Measurements from ENCODE around the gene NOA1. TPM values are rescaled to one million over a fixed set of nuclear protein-coding genes. Genes with fewer than 3 reads are reported as not detected.

NOA1 gene
- polyA plus RNA-seq, 1 experiment = 15.9 TPM

DNA sequence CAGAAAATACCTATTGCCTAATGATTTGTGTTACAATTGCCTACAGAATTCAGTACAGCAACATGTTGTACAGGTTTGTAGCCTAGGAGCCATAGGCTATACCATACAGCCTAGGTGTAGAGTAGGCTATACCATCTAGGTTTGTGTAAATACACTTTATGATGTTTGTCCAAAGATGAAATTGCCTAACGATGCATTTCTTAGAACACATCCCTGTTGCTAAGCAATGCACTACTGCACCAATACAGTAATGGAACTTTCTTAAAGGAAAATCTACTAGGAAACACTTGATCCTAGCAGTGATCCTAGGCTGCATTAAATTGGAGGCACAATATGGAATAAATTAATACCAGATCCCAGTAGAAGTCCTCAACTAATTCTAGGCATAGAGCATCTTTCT is 18.3 kb downstream of the NOA1 start:
- no peaks in the 10 kb centered on the region for H3K27me3 ChIP-seq (ENCODE audit: control insufficient read depth, insufficient read depth, low read length)
- 0 out of 2 replicates have a peak, but pooled peaks cover 1% of the 10 kb centered on the region for H3K36me3 ChIP-seq (ENCODE audit: control insufficient read depth, insufficient read depth, low read length)
- CTCF ChIA-PET = interaction anchor here (0.7 kb wide), 1 partner anchor 1181 kb away, joined by 3 read pairs; no protein-coding TSS in a partner anchor
- TF ChIP-seq, protein P1, sequence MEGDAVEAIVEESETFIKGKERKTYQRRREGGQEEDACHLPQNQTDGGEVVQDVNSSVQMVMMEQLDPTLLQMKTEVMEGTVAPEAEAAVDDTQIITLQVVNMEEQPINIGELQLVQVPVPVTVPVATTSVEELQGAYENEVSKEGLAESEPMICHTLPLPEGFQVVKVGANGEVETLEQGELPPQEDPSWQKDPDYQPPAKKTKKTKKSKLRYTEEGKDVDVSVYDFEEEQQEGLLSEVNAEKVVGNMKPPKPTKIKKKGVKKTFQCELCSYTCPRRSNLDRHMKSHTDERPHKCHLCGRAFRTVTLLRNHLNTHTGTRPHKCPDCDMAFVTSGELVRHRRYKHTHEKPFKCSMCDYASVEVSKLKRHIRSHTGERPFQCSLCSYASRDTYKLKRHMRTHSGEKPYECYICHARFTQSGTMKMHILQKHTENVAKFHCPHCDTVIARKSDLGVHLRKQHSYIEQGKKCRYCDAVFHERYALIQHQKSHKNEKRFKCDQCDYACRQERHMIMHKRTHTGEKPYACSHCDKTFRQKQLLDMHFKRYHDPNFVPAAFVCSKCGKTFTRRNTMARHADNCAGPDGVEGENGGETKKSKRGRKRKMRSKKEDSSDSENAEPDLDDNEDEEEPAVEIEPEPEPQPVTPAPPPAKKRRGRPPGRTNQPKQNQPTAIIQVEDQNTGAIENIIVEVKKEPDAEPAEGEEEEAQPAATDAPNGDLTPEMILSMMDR (IDR thresholded peaks at IDR 0.05; ENCODE audit: insufficient read depth, low read depth, low read length) = no peak
- no peak overlapping the region for H3K4me3 ChIP-seq (ENCODE audit: low read depth, low read length)
- no peak for DNase-seq (ENCODE audit: low read depth)
- POLR2A ChIA-PET = no interaction called here

GRCh38 chr4:56958111-56958517 is 19.3 kb downstream of the NOA1 start:
- TF ChIP-seq, protein P1 (IDR thresholded peaks at IDR 0.05; ENCODE audit: insufficient read depth, low read depth, low read length) = no peak
- Histone ChIP-seq H3K36me3 (ENCODE audit: control insufficient read depth, insufficient read depth, low read length) (no peaks in the 10 kb centered on the region), H3K27me3 (ENCODE audit: control insufficient read depth, insufficient read depth, low read length) (no peaks in the 10 kb centered on the region), H3K4me3 (ENCODE audit: low read depth, low read length) (no peak overlapping the region)
- POLR2A ChIA-PET = no interaction called here
- peak; percentile 68 for DNase-seq (ENCODE audit: low read depth)
- CTCF ChIA-PET = interaction anchor here (1.4 kb wide), 1 partner anchor 10 kb away, joined by 3 read pairs; no protein-coding TSS in a partner anchor

DNA sequence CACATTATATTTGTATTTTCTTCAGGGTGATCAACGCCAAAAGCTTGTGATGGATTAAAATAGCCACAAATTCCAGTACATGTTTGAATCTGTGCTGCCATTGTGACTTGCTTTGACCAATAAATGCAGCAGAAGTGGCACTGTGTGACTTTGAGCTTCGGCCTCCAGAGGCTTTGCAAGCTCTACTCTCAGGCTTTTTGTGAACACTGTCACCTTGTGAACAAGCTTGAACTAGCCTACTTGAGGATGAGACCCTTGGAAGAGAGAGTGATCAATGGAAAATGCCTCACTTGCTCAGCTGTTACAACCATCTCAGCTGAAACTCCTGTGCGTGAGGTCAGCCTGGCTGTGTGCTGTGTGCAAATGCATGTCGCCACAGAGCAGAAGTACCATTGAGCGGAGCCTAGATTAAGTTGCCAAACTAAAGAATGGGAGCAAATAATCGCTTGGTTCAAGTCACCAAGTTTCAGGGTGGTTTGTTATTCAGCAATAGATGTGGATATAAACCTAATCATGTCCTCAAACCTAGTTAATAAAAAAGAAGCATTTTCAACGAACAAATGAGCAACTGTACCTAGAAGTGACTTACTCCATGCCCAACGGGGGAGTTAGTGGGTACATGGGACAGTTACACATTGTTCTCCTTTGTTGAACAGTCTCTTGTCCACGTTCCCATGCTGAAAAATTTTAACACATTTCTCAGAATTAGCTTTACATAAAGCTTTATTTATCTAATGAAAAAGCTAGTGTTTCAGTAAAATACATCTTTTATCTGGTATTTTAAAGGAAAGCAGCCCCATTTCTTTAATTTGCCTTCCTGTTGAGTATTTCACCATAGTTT is 23.5 kb downstream of the NOA1 start:
- Histone ChIP-seq H3K36me3 (ENCODE audit: control insufficient read depth, insufficient read depth, low read length) (no peaks in the 10 kb centered on the region), H3K4me3 (ENCODE audit: low read depth, low read length) (no peak overlapping the region), H3K27me3 (ENCODE audit: control insufficient read depth, insufficient read depth, low read length) (no peaks in the 10 kb centered on the region)
- POLR2A ChIA-PET = no interaction called here
- DNase-seq (ENCODE audit: low read depth) = no peak
- CTCF ChIA-PET = interaction anchor here (1.1 to 1.2 kb wide), 2 partner anchors 10 to 13 kb away, joined by 3 read pairs; no protein-coding TSS in a partner anchor
- TF ChIP-seq, protein P1 (IDR thresholded peaks at IDR 0.05; ENCODE audit: insufficient read depth, low read depth, low read length) = no peak

DNA sequence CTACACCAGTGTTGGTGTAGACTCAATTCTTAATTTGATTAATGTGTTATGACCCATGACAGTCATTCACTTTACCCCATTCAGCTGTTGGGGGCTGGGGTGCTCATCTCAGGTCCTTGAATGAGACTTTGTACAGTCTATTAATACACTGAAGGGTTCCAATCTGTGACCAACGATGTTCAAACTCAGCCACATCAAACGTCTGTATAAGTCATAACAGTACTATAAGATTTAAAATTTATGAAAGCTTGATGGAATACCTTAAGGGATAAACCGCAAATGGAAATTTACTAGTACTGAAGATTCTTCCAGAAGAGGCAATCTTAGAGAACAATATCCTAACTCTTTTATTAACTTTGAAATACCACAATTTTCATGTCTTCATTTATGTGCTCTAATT is 36.0 kb downstream of the NOA1 start:
- H3K27me3 ChIP-seq (ENCODE audit: control insufficient read depth, insufficient read depth, low read length) = no peaks in the 10 kb centered on the region
- TF ChIP-seq, protein P1 (IDR thresholded peaks at IDR 0.05; ENCODE audit: insufficient read depth, low read depth, low read length) = no peak
- CTCF ChIA-PET = interaction anchor here (1.1 to 1.6 kb wide), 2 partner anchors 12 to 13 kb away, joined by 3 to 5 read pairs; no protein-coding TSS in a partner anchor
- no peak for DNase-seq (ENCODE audit: low read depth)
- H3K4me3 ChIP-seq (ENCODE audit: low read depth, low read length) = no peak overlapping the region
- POLR2A ChIA-PET = no interaction called here
- no peaks in the 10 kb centered on the region; the same call in 1 of the 2 replicates for H3K36me3 ChIP-seq (ENCODE audit: control insufficient read depth, insufficient read depth, low read length)

DNA sequence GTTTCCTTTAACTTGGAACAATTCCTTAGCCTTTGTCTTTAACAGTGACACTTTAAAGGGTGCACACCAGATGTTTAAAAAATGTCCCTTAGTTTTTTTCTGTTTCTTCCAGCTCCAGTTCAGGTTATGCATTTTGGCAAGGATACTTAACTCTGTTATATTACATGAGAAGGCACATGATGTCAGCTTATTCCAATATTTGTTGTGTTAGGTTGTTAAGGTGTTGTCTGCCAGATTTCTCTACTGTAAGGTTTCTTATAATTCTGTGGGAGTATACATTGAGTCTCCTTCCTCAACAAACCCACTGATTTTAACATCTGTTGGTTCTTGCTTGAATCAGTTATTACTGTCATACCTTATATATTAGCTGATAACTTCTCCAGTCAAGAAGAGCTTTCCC is 36.4 kb downstream of the NOA1 start:
- Histone ChIP-seq H3K4me3 (ENCODE audit: low read depth, low read length) (no peak overlapping the region), H3K27me3 (ENCODE audit: control insufficient read depth, insufficient read depth, low read length) (no peaks in the 10 kb centered on the region), H3K36me3 (ENCODE audit: control insufficient read depth, insufficient read depth, low read length) (no peaks in the 10 kb centered on the region; the same call in 1 of the 2 replicates)
- POLR2A ChIA-PET = no interaction called here
- CTCF ChIA-PET = interaction anchor here (1.1 to 1.6 kb wide), 2 partner anchors 12 to 13 kb away, joined by 3 to 5 read pairs; no protein-coding TSS in a partner anchor
- TF ChIP-seq, protein P1 (IDR thresholded peaks at IDR 0.05; ENCODE audit: insufficient read depth, low read depth, low read length) = no peak
- no peak for DNase-seq (ENCODE audit: low read depth)
